ENCODE data around the gene MBTPS1.

MBTPS1 gene

DNA sequence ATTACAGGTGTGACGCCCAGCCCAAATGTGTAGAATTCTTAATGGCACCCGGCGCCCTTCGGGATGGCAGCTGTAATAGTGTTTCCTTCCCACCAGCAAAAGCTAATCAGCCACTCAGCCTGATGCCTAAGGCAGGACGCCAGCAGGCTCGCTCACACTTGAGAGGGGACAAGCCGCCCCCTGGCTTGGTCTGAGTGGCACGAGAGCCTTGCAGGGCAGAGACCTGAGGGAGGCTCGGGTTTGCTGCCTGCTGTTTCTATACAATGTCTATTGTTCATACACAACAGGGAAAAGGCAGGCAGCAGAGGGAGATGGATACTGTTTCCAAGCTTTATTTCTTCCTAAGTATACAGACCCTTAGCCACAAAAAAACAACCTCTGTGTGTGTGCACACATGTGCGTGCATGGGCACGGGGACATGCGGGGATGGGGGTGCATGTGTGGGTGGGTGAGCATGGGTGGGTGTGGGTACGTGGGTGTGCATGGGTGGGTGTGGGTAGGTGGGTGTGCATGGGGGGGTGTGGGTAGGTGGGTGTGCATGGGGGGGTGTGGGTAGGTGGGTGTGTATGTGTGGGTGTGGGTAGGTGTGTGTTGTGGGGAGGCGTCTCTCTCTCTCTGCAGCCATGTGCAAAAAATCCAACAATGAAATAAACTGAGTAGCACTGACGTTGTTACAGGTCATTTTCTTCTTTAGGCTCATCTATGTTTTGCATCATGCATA is 84.1 kb downstream of the MBTPS1 start:
- DNase-seq, result no peak

DNA sequence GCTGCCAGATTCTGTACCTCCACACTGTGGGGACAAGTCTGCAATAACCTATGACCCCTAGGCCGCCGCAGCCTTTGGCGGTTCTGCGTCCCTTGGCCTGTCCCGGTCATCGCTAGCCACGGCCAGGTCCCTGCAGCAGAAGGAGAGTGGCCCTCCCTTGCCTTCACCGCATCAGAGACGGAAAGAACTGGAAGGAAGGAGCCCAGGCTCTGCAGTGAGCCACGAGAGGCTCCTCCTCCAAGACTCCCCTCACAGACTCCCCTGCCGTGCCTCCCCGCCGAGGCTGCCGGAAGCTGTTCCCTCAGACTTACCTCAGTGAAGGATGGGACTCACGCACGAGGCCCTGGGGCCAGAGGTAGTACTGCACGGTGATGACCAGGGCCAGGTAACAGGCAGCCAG is 85.2 kb downstream of the MBTPS1 start:
- no peak for DNase-seq

DNA sequence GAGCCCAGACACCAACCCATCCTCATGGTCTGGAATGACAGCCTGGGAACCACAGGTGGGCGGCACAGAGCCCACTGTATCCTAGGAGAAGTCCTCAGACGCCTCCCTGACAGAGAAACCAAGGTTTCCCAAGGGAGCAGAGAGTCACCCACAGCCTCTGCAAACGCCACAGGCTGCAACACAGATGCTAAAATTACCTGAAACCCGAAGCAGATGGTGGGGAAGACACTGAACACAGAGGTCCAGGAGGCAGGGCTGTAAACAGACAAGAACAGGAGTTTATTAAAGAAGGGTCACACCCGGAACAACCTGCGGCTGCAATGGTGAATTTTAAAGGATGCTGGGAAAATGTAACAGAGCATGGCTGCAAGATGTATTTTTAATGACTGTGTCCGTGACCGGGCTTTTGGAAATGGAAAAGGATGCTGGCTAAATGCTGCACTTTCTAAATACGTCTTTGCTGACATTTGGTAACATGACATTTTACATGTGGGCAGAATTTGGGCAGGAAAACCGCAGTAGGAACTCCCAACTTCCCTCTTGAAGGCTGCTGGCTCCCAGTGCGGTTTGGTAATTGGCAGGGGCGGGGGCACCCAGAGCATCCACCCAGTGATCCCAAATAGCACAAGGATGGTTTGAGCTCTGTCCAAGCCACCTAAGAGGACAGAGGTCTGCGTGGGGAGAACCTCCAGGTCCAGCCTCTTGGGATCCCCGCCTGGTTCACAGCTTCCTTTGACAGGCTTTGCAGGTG is 87.3 kb downstream of the MBTPS1 start:
- DNase-seq, result peak; percentile 7

DNA sequence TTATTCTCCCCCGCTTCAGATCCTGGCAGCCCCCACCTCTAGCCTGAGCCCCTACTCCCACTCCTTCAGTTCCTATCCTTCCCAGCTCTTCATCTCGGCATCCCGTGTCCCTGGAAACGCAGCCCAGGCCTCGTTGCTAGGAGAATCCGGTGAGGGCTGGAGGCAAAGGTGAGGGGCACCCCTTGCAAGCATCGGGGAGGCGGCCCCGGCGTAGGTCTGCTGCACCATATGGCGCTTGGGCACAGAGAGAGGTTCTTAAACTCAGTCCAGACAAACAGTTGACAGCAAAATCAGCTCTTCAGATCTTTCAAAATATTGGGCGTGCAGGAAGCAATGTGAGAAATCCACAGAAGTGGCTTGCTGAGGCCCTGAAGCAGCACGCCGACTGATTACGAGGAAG is 89.1 kb downstream of the MBTPS1 start:
- DNase-seq, result no peak

DNA sequence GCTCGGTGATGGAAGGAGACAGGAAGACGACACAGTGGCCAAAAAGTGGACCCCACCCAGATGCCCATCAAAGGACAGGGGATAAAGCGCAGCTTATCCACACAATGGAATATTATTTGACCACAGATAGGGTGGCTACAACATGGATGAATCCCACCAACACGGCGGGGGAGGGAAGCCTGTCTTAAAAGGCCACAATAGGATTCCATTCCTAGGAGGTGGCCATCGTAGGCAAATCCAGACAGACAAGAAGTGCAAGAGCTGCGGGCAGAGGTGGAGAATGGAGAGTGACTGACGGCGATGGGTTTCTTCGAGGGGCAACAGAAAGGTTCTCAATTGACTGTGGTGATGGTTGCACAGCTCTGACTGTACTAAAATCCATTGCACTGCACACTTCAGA is 90.1 kb downstream of the MBTPS1 start:
- DNase-seq, result no peak

DNA sequence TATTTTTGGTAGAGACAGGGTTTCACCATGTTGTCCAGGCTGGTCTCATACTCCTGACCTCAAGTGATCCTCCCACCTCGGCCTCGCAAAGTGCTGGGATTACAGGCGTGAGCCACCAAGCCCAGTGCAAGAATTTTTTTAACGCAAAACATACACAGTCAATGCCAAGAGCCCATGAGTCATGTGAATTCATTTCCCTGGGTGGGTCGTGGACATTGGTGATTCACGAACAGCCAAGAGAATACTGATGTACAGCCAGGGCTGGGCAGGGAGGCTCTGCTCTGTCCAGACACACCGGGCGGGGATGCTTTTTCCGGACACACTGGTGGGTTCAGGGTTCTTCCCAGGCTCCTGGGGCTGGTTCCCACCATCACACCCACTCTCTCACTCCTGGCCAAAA is 91.9 kb downstream of the MBTPS1 start:
- no peak for DNase-seq

DNA sequence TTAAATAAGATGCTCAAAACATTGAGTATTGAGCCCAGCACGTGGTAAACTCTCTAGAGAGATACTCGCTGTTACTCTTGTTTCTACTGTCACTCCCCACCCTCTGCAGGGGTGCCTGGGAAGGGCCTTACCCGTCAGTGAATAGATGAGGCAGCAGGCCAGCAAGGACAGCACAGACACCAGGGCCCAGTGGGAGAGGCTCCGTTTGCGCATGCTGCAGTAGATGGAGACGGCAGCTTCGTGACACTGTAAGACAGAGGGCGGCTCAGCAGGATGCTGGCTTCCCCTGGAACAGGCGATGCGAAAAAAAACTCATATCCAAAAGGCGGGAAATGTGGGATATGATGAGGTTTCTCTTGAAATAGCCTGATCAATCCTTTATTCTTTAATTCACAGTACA is 94.1 kb downstream of the MBTPS1 start:
- no peak for DNase-seq

DNA sequence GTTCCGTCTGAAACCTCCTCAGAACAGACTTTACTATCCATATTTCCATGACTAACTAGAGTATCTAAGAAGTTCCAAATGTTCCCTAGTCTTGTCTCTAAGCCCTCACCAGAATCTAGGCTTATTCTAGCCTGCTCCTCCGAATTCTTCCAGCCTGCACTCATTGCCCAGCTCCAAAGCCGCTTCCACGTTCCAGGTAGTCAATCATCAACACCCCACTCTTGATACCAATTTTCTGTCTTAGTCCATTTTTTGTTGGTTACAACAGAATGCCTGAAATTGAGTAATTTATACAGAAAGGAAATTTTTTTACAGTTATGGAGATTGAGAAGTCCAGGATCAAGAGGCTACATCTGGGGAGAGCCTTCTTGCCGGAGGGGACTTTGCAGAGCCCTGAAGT is 95.3 kb downstream of the MBTPS1 start:
- no peak for DNase-seq

DNA sequence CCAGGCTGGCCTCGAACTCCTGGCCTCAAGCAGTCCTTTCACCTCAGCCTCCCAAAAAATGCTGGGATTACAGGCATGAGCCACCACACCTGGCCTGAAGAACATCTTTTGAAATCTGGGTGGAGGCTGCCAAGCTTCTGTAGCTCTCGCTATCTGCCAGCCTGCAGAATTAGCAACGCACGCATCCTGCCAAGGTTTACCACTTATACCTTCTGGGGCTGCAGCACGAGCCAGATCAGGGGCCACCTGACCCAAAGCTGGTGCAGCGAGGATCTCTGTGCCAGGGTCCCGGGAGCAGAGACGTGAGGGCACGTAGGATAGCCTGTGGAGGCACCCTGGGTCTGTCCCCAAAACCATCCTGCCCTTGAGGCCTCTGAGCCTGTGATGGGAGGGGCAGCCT is 96.4 kb downstream of the MBTPS1 start:
- DNase-seq, result no peak

DNA sequence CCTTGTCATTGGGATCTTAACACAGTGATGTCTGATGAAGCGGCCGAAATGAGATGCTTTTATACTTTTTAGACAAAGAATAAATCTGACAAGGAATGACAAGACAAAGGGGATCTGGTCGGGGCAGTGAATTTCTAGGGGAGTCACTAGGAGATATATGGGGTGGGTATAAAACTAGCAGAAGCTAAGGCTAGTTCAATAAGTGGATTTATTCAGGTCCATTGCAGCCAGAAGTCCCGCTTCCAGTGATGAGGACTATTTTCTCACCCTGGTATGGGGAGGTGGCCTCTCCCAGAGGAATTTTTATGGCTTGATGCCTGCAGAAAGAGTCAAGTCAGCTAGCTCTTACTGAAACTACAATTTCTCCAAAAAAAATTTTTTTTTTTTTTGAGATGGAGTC is 98.0 kb downstream of the MBTPS1 start:
- DNase-seq, result no peak

DNA sequence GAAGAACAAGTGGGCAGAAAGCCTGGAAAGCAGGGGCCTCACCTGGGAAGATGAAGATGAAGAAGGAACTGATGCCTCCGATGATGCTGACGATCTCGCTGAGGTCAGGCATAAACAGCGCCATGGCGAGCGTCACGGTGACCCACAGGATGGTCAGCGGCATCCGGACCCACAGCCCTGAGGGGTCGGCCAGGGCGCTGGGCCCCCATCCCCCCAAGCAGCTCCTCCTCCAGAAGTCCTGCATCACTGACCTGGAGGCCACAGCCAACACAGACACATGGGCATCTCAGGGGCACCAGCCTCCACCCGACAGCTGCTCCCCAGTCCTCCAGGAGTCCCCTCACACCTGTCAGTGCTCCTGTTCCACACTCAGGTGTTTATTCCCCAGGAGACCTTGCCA is 100.3 kb downstream of the MBTPS1 start:
- no peak for DNase-seq

DNA sequence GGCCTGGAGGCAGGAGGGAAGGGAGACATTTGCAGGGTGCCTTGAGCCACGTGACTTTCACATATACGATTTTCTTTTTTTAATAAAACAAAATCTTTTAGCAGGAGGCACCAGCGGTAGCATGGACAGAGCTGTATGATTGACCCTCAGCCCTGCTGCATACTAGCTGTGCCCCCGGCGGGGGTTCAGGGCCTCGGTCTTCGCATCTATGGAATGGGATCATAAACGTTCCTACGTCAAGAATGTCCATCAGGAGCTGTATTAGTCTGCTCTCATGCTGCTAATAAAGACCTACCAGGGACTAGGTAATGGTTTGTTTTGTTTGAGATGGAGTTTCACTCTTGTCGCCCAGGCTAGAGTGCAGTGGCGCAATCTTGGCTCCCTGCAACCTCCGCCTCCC is 101.3 kb downstream of the MBTPS1 start:
- no peak for DNase-seq

DNA sequence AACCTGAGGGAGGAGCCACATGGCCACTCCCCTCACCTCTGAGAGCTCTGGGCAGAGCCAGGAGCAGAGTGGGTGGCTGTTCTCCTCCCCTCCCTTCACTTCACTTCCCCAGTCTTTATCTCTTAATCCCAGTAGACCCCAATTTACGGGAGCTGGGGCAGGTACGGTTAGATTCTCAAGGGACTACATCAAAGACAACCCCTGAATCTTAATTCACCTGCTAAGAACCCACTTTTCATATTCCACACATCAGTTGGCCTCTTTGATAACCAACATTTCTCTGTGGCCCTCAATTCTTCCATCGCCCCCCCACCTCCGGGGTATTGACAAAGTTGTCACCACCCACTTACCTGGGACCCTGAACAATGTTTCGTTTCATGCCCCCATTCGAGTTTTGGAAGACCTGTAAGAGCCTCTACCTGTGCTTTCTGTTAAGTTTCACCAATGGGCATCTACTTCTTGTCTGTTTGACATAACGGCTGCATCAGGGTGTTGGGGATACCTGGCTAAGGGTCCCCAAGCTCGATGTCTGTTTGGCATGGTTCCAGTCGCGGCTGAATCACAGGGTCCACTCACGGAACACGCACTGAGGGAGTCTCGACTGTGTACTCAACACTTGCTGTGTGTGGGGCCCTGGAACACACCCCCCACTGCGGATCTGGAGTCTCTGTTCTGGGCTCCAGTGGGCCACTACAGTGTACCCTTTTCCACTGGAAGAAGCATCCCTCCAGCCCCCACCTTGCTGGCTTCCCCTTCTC is 102.0 kb downstream of the MBTPS1 start:
- DNase-seq, result no peak

DNA sequence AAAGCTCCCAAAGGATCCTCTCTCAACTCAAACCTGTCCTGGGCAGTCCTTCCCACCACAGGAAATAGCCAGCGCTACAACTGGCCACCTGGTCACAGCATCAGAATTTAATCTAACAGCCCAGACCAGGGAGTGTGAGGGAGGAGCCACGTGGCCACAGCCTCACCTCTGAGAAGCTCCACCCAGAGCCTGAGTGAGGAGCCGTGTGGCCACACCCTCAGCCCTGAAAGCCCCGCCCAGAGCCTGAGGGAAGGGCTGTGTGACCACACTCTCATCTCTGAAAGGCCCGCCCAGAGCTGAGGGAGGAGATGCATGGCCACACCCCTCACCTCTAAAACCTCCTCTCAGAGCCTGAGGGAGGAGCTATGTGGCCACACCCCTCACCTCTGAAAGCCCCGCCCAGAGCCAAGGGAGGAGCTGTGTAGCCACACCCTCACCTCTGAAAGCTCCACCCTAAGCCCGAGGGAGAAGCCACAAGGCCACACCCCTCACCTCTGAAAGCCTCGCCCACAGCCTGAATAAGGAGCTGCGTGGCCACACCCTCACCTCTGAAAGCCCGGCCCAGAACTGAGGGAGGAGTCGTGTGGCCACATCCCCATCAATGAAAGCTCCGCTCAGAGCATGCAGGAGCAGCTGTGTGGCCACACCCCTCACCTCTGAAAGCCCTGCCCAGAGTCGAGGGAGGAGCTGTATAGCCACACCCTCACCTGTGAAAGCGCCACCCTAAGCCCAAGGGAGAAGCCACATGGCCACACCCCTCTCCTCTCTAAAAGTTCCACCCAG is 102.8 kb downstream of the MBTPS1 start:
- no peak for DNase-seq

DNA sequence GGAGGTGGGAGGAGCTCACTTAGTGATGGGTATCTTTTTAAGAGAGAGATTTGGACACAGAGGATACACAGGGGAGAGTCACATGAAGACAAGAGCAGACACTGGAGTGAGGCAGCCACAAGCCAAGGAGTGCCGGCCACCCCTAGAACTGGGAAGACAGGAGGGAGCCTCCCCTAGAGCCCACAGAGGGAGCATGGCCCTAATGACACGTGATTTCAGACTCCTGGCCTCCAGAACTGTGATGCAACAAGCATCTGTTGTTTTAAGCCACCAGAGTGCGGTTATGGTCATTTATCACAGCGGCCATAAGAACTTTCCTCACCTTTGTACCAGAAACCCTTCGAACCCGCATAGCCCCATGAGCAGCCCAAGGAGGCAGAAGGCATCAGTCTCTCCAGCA is 107.5 kb downstream of the MBTPS1 start:
- no peak for DNase-seq

DNA sequence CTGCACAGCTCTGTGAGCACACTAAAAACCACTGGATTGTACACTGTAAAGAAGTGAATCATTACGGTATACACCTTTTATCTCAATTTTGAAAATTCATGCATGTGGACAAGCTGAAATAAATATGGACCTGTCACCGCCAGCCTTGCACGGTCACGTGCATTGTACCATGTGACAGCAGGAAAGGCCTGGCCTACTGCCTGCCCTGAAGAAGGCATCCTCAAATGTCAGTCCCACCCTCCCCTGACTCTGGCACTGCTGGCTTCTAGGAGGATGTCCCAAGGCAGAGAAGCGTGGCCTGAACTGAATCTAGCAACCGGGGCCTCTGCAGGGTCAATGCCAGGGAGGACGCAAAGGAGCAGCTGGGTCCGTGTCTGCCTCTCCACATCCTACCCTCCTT is 108.8 kb downstream of the MBTPS1 start:
- DNase-seq, result no peak

DNA sequence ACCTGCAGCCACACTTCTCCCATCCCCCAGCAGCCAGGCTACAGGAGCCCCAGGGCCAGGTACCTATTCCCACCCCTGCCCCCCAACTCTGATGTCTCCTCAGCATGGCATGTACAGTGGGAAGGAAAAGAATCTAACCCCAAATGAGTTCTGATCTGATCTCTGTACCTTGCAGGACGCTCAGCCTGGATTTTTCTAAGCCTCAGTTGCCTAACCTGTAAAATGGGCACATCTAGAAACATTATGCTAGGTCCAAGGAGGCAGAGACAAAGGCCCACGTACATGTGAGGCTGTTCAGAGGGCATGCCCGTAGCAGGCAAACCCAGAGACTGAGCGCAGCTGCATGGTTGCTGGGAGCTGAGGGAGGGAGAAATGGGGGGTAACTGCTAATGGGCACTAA is 109.2 kb downstream of the MBTPS1 start:
- no peak for DNase-seq

DNA sequence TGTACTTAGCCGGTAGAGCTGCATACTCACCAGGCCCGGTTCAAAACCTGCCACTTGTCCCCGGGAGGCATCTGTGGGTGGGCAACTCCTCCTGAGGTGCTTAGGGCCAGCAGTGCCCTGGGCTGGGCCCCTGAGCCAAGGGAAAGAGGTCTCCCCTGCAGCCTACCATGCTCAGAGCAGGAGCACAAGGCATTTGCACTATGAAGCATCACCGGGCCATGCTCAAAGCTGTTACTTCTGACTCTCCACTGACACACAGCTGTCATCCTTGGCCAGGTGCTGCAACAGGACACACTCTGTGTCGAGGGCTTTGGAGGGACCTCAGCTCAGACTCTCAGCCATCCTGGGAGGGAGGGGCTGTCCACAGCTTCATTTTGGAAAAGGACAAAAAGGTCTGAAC is 111.4 kb downstream of the MBTPS1 start:
- no peak for DNase-seq

DNA sequence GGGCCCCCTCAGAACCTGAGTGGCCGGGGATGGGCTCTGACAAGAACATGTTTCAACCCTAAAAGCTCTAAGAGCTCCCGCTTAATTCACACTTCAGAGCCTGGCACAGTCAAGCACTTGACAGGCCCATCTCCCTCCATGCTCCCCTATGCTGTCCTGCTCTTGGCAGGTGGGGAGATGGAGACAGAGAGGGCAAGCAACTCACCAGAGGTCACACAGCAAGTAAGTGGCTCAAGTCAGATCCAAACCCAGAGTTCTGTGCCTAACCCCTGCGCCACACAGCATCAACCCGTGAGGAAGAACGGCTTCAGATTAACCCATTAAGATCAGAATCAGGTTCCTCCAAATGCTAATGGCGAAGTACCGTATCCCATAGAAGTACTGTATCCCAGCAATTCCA is 112.3 kb downstream of the MBTPS1 start:
- no peak for DNase-seq
